ENCODE measurements around the gene NBL1.
A peak's percentile ranks its signal among the peaks of the same experiment; 100 is the strongest.

NBL1 gene, protein sequence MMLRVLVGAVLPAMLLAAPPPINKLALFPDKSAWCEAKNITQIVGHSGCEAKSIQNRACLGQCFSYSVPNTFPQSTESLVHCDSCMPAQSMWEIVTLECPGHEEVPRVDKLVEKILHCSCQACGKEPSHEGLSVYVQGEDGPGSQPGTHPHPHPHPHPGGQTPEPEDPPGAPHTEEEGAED

DNA sequence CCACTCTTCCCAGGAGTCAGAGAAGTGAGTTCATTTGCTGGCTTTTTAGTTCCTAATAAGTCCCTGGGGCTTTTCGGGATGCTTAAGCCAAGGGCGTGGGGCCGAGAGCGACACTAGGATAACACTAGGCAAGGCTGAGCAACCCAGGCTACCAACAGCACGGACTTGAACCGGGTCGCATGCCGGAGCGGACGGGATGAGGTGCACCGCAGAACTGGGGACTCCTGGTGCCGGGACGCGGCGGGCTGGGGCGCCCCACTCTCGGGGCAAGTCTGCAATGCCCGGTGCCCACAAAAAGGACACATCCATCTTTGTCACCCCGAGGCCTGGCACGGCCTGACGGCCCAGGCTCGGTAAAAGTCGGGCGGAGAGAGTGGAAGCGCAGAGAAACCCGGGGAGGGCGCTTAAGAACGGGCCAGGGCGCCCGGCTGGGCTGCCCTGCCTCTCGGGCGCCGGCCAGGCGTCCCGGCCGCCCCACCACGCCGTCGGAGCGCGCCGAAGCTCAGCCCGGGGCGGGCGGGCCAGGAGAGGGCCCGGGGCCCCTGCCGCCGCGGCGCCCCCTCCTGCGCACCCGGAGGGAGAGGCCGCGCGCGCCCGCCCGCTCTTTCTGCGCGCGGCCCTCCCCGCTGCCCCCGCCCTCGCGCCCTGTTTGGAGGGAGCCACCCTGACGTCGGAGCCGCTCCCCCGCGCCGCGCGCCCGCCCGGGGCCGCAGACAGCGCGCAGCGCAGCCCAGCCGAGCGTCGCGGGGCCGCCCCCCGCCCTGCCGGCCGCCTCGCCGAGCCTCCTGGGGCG, at the start of gene NBL1:
TSS of gene NBL1 (plus strand) at position 710 of the 793 bp plus-strand sequence. CDS start 10,720 bp downstream, outside the sequence.
- DNase-seq (ENCODE audit: low read depth) = peak; percentile 67

DNA sequence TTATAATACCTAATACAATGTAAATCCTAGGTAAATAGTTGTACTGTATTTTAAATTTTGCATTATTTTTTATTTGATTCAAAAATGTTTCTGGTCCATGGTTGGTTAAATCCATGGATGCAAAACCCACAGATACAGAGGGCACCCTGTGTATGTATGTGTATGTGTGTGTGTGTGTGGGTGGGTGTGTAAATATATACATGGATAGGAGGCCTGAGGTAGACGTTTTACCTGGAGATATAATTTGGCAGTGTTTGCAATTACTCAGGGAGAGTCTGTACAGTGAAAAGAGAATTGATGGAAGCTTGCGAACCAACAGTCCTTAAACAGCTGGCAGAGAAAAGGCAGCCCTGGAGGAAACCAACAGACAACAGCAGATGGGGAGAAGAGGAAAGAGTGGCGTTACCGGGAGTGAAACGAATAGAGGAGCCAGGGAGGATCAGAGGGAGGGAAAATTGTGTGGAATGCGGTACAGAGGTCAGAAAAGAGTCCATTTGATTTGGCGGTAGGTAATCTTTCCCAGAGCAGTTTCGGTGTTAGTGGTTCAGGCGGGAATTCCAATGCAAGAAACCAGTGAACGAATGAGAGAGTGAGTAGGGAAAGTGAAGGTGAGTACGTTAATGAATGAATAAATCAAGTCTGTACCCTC, 47.9 kb upstream of the NBL1 start:
- DNase-seq (ENCODE audit: low read depth) = no peak

DNA sequence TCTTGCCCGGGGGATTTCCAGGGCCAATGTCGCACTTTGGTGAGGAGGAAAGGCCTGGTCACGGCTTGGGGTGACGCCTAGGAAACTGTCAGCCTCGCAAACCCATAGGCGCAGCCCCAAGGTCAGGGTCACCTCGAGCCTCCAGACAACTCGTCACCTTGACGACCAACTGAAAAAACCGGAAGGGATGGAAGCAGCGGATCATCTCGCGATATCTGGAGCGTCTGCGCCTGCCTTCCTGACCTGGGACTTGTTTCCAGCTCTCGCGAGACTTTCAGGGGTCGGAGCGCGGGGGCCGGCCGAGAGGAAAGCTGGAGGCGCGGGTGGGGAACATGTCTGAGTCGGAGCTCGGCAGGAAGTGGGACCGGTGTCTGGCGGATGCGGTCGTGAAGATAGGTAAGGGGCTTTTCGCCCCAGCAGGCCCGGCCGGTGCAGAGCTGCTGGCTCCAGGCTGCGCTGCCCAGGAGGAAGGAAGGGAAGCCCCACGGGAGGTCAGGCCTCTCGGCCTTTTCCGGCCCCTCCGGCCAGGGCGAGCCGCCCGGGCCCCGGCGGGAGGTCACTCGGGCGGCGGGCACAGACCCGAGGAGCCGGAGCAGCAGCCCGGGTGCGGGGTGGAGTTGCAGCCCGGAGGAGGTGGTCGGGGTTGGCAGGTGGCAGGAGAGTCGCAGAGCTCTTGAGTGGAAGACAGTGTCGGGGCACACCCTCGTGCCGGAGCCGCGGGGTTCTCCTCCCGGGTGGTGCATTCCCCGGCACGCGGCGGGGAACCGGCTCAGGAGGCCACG, 47.2 kb upstream of the NBL1 start:
- peak; percentile 98 for DNase-seq (ENCODE audit: low read depth)

DNA sequence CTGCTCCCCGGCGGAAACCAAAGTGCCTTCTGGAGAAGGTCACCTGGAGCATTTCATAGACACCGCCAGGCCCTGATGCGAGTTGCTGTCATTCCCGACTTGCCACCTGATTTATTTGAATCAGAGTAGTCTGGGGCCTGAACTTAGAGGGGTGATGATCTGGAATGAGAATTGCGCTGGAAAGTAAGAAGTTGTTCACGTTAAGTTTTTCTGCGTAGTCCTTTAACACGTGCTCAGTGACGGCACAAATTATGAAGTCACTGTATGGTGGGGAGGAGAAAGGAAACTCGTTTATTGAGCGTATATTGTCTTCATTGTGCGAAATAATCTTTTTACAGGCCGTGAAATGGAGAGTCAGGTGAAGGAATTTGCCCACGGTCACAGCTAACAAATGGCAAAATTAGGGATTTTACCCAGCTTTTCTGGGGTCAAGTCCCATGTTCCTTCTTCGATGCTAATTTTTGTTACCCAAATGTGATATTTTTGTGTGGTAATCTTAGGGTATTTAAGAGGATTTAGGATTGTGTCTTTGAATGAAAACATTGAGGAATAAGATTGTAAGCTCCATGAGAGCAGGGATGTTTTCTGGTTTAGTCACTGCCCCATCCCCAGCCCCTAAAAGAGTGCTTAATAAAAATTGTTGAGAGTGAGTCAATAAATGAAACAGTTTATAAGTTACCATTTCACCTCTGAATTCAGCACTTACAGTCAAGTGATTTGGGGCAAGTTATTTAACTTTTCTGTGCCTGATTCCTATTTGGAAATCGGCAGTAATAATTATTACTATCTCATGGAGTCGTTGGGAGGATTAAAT, 46.4 kb upstream of the NBL1 start:
- peak; percentile 43 for DNase-seq (ENCODE audit: low read depth)

DNA sequence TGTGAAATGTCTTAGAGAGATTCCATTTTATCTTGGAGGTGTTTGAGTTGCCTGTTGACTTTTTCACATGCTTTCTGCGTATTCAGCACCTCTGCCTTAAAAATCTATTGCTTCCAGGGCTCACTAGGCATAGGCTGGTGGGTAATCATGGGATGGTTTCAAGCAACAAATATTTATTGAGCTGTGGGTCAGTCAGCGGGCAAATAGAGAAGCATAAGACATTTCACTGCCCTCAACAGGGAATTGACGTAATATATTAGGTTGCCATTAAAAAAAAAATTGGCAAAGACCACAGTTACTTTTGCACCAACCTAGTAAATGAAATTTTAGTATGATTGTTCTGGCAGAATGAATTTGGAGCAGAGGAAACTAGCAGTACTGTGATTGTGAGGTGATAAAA, 44.3 kb upstream of the NBL1 start:
- no peak for DNase-seq (ENCODE audit: low read depth)

DNA sequence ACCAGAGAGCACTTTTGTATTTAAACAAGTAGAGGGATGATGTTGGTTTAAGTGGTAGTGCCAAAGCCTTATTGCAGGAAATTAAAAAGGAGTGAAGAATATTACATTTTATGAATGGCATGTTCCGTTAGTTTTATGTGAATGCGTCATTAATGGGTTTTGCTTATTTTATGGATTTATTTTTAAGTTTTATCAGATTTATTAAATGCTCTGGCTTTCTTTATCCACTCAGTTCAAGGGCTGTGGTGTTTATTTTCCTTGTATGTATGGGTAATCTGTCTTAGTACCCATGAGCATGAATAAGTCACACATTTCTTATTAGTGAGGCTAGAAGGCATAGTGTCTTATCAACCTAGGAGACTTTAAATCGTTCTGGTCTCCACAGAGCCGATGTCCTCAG, 41.6 kb upstream of the NBL1 start:
- peak; percentile 16 for DNase-seq (ENCODE audit: low read depth)

DNA sequence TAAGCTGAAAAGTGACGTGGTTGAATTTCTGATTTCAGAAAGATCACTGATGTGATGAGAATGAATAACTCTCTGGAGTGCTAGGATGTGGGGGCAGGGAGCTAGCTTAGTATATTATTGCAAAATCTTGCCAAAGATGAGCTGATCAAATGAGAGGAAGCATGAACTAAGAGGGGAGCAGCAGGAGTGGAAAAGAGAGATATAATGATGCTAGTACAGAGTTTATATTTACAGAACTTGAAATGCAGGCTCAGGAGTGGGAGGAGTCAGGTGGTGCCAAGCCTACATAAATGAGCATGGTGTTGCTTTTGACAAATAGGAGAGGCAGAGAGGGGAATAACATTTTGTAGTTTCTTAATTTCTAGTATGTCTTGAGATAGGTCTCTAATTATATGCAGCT, 38.1 kb upstream of the NBL1 start:
- DNase-seq (ENCODE audit: low read depth) = no peak

DNA sequence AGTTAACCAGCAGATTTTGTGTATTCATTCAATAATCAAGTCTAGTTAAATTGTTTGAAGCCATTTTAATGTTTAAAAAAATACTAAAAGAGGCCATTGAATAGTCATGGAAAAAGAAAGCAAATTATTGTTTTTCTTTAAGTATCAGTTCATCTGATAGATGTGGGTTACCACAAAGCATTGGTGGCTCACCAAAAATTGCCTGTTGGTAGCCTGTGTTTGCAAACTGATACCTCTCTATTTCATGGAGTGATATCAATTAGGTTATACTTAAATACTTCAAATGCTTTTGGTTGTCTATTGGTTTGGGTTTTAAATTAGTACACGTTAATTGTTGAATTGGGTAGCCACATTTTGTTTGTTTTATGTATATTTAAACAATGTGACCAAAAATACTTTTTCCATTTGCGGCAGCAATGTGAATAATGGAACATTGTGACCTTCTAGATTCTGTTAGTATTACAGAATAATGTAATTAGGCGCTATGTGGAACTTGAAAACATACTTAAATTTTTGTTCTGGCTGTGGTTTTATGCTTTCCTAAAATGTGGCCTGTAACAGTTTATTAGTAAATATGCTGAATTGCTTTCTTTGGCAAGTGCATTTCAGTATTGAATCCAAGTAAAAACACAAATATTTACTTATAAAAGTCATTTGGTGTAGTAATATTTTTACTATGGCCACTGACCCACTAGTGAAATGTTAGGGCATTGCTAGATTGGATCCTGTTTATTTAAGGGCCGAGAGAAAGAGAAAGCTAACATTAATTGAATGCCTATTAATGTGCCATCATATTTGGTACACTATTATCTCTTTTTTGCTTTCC, 37.1 kb upstream of the NBL1 start:
- peak; percentile 28 for DNase-seq (ENCODE audit: low read depth)

DNA sequence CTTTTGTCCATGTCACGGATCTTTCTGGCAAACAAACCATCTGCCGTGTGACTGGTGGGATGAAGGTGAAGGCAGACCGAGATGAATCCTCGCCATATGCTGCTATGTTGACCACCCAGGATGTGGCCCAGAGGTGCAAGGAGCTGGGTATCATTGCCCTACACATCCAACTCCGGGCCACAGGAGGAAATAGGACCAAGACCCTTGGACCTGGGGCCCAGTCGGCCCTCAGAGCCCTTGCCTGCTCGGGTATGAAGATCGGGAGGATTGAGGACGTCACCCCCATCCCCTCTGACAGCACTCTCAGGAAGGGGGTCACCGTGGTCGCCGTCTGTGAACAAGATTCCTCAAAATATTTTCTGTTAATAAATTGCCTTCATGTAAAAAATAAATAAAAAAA, 35.9 kb upstream of the NBL1 start:
- no peak for DNase-seq (ENCODE audit: low read depth)

DNA sequence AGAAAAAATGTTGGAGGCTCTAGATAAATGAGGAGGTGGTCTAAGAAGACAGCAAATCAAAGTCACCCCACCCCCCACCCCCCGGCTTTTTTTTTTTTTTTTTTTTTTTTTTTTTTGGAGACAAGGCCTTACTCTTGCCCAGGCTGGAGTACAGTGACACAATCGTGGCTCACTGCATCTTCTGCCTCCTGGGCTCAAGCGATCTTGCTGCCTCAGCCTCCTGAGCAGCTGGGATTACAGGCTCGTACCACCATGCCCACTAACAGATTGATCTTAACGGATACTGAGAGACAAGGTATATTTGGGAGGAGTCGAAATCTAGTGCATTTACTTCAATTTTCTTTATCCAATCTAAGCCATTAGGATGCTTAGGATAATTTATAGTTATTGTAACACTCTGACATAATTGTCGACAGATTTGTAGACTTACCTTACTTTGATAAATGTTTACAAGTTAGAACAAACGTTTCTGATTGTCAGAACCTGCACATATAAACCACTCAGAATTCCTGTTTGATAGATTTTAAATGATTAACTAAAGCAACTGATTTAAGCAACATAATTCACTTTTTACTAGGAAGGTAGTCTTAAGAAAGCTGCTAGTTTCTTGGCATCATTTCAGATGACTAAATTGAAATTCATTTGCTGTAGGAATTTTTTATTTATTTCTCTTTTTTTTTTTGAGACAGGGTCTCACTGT, 33.7 kb upstream of the NBL1 start:
- DNase-seq (ENCODE audit: low read depth) = peak; percentile 26

DNA sequence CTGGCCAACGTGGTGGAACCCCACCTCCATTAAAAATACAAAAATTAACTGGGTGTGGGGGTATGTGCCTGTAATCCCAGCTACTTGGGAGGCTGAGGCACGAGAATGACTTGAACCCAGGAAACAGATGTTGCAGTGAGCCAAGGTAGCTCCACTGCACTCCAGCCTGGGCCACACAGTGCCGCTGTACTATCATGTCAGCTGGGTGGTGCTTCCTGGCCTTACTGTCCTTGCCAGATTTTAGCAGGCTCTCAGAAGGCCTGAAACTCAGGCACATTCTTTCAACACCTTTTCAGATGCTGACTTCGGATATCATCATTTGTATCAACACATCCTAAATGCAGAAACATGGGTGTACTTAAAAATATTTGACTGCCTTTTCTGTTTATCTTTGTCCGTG, 31.6 kb upstream of the NBL1 start:
- no peak for DNase-seq (ENCODE audit: low read depth)

DNA sequence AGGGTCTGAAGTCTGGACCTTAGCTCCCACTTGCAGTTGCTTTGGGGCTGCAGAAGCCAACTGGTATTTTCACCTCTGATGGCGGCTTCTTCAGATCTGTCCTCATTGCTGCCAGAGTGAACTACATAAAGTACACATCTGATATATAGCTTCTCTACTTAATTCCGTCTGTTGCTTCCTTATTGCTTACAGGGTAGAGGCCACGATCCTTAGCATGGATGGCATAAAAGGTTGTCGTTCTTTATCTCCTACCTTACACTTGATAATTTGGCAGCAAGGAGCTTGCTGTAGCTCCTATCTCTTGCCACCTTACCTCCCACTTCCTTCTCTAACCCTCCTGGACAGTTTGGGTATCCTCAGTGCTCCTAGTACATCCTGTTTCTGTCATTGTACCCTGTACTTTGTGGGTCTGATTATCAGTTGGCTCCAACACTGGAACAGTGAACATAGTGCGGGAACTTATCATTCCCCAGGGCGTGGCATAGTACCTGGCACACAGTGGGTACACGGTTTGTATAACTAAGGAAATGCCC, 30.9 kb upstream of the NBL1 start:
- DNase-seq (ENCODE audit: low read depth) = no peak

DNA sequence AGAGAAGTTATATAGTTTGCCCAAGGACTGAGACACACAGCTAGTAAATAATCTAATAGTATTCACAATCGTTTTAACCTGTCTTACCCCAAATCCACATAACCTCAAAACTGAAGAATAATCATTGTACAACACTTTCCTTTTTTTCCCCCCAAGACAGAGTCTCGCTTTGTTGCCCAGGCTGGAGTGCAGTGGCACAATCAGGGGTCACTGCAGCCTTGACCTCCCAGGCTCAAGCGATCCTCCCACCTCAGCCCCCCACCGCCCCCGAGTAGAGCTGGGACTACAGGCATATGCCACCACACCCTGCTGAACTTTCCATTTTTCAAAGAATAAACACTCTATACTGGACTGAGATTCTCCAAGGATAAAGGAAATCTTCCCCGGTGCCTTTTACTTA, 28.7 kb upstream of the NBL1 start:
- DNase-seq (ENCODE audit: low read depth) = no peak

DNA sequence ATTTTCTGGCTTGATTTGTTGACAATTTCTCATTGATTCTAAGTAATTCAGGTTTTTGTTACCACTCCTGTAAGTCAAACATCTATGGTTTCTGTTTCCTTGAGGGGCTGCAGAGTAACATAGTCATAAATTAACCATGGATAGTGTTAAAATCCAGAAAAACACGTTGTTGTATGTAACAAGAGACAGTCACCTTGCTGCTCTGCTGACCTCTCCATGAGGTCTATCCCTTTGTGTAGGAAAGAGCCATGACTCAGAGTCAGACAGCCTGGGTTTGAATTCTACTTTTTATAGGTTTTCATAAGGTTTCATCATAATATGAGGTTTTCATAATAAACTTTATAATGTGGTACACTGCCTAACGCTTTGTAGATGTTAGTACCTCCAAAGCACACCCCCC, 27.6 kb upstream of the NBL1 start:
- peak; percentile 70 for DNase-seq (ENCODE audit: low read depth)

DNA sequence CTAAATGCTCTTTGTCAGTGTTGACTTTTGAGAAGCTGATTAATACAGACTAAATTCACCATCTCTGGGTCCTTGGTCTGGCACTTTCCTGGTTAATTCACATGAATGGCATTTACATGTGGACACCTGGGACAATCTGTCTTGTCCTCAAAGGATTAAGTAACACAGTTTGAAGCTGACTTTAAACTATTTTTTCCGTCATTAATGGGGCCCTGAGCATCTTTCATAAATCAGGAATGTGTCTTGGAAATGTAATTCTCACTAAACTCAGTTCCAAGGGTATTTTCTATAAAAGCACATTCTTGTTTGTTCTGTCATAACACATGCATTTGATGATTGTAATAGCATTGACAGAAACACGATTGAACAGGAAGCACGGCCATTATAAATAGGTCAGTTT, 26.7 kb upstream of the NBL1 start:
- DNase-seq (ENCODE audit: low read depth) = peak; percentile 25

DNA sequence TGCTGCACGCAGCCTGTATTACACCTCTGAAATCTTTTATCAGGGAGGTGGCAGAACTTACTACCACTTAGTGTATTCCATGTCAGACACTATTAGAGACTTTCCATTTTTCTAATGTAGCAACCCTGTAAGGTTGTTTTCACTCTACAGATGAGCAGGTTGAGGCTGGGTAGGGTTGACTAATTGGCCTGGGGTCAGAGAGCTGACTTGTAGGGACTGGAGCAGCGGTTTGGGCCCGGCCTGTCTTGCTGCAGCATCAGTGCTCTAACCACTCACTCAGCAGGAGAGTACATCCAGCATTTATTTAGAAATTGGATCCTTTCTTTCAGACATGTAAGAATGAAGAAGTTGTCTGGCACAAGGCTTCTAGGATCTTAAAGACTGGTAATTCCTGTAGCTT, 25.7 kb upstream of the NBL1 start:
- DNase-seq (ENCODE audit: low read depth) = no peak

DNA sequence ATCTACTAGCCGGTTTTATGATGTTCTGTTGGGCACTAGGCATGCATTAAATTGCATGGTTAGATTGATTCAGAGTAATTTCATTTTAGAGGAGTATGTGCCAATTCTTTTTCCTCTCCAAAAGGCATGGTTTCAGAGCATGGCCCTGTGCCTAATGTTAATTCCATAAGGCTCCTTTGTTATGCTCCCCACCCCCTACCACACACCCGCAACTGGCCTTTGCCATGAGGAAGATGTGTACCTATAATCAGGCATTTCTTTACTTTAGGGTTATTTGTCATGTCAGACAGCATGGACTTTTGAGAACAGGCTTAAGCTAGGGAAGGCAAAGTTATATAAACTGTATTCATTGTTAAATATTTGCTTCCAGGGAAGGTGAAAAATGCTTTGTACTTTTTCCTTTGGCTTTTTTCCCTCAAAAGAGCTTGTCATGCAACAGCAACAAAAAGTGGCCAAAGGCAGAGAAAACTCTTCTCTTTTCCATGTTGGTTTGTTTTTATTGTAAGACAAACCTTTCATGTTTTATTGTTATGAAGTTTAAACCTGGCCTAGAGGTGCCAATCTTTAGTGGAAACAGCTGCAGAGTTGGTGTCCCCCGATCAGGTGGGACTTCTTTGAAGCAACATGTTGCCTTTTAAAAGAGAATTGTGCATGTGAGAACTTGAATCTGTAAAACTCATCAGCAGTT, 24.3 kb upstream of the NBL1 start:
- no peak for DNase-seq (ENCODE audit: low read depth)

DNA sequence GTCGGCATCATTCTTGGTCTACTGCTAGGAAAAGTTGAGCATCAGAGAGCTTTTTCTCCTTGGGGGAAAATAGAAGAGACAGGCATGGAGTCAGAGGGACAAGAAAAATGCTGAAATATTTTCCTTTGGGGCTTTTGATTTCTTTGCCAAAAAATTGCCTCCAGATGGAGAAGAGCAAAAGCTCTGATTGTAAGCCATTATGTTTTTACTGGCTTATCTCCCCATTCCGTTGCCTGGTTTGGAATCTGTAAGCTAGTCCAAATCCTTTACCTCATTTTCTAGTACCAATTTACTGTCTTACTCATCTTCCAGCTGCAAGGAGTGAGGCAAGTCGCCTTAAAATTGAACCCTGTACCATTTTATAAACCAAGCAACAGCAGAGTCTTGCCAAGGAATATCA, 23.3 kb upstream of the NBL1 start:
- peak; percentile 86 for DNase-seq (ENCODE audit: low read depth)

DNA sequence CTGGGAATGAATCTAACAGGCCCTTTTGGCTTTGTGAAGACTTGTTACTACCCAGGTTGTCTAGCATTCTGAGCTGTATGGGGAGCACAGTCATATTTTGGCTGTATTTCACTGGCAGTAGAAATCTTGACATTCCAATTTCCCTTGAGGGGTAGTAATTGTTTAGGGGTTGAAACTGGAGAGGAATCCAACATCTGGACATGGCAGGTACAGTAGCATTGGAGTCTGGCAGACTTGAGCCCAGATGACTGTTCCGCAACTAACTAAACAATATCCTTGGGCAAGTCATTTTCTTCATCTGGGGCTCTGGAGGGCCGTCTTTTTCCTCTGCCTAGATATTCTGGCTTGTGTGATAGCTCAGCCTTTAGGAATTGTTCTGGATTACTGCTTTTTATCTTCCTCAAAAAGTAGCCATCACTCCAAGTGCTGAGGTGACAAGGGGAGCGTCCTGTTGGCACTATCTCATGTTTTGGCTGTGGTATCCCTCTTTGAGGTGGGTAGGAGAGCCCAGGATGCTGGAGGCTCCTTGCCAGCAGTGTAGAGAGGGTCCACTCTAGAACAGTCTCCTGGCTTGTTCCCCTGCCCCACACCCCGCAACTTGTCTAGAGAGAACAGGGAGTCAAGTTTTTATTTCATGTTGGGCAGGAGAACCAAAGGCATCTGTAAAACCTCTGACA, 22.7 kb upstream of the NBL1 start:
- DNase-seq (ENCODE audit: low read depth) = no peak

Data from EH (cell line).